Thymus (tissue), 11 donors: ENCODE results near the gene IL4R. TPM values are rescaled to one million over a fixed set of nuclear protein-coding genes. Genes with fewer than 3 reads are reported as not detected.

Experiments
- DNase-seq, 9 donors: peaks; one replicate each; pipeline ENCODE4 v3.0.0-alpha.2; 2013; ENCODE audit warnings: low spot score in 9 of 9, low read depth in 6 of 9, missing footprints in 1 of 9
- H3K27ac ChIP-seq, 2 donors: one replicate each; pipeline ENCODE4 v1.5.1; 2013; ENCODE audit warnings: control low read depth in 1 of 2, low read depth in 1 of 2, low read length in 1 of 2, mild to moderate bottlenecking in 1 of 2, moderate library complexity in 1 of 2
- H3K27me3 ChIP-seq, 2 donors: one replicate each; pipeline ENCODE4 v1.5.1; 2013; ENCODE audit warnings: low read length in 1 of 2; ENCODE audit not compliant: control insufficient read depth in 2 of 2, insufficient read depth in 1 of 2
- H3K36me3 ChIP-seq, 2 donors: one replicate each; pipeline ENCODE4 v1.5.1; 2013; ENCODE audit warnings: low read length in 1 of 2, mild to moderate bottlenecking in 1 of 2, moderate library complexity in 1 of 2; ENCODE audit not compliant: control insufficient read depth in 2 of 2, insufficient read depth in 2 of 2
- H3K4me1 ChIP-seq, 2 donors: one replicate each; pipeline ENCODE4 v1.5.1; 2013; ENCODE audit warnings: low read length in 2 of 2; ENCODE audit not compliant: control insufficient read depth in 2 of 2, insufficient read depth in 2 of 2
- H3K4me3 ChIP-seq, 2 donors: one replicate each; pipeline ENCODE4 v1.5.1; 2013; ENCODE audit warnings: low read length in 2 of 2, control low read depth in 1 of 2, mild to moderate bottlenecking in 1 of 2
- H3K9me3 ChIP-seq, 2 donors: one replicate each; pipeline ENCODE4 v1.5.1; 2013; ENCODE audit warnings: low read length in 1 of 2, mild to moderate bottlenecking in 1 of 2; ENCODE audit not compliant: control insufficient read depth in 2 of 2, insufficient read depth in 1 of 2
- WGBS: extraction: QIAGEN DNeasy Blood & Tissue Kit; methylation state at CpG from one replicate; pipeline ENCODE4 v1.1.7; 2013; 5-methylcytosine and 5-hydroxymethylcytosine counted together
- polyA plus RNA-seq: library from polyadenylated mRNA; stranded (reverse); fragments of 200-250 nt; gene quantifications from one replicate; pipeline ENCODE4 v1.2.3, GENCODE V29; 2013
- total RNA-seq: library from RNA; stranded (reverse); fragments of 120-200 nt; gene quantifications from one replicate; pipeline ENCODE4 v1.2.4, GENCODE V29; 2013
- donor health status: healthy.

IL4R gene
- total and polyA plus RNA-seq, 2 donors = 14.8 to 36.8 TPM

DNA sequence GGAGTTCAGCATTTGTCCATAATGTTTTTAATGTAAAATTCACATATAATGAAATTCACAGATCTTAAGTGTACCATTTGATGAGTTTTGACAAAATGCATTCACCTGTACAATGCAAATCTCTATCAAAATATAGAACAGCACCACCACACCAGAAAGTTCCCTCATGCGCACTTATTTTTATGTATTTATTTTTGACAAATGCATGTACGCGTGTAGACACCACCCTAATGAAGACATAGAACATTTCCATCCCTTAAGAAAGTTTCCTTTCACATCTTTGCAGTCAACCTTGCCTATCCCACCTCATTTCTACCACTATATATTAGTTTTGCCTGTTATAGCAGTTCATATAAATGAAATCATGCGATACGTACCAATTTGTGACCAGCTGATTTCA lies 15.6 kb upstream of the IL4R start:
- Histone ChIP-seq H3K36me3 (no peaks in the 10 kb centered on the region), H3K4me1 (no peaks in the 10 kb centered on the region), H3K27me3 (no peaks in the 10 kb centered on the region), H3K4me3 (no peak overlapping the region), H3K9me3 (no peaks in the 10 kb centered on the region), H3K27ac (no peak overlapping the region)
- DNase-seq = no peak
- 98% methylated on average over 5 of the region's 5 CpGs for WGBS

DNA sequence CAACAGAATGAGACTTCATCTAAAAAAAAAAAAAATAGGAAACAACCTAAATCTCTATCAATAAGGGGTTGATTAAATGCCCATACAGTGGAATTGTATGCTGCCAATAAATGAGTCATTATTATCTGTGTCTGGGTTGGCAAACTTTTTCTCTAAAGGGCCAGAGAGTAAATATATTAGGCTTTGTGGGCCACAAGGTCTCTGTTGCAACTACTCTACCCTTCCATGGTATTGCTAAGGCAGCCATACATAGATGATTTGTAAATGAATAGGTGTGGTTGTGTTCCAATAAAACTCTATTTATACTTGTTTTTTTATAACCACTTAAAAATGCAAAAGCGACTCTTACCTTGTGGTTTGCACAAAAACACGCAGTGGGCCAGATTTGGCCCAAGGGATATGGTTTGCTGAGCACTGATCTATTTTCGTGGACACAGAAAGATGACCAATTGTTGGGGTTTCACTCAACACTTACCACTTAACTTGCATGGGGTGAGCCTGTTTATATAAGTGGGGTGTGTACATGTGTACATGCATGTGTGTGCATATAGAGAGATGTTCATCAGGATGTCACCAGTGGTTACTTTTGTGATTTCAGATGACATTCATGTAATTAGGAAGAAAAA lies 12.4 kb upstream of the IL4R start:
- Histone ChIP-seq H3K4me1 (no peaks in the 10 kb centered on the region), H3K27ac (no peak overlapping the region), H3K9me3 (no peaks in the 10 kb centered on the region), H3K36me3 (no peaks in the 10 kb centered on the region), H3K27me3 (no peaks in the 10 kb centered on the region), H3K4me3 (no peak overlapping the region)
- 92% methylated on average over 3 of the region's 3 CpGs for WGBS
- DNase-seq = no peak

DNA sequence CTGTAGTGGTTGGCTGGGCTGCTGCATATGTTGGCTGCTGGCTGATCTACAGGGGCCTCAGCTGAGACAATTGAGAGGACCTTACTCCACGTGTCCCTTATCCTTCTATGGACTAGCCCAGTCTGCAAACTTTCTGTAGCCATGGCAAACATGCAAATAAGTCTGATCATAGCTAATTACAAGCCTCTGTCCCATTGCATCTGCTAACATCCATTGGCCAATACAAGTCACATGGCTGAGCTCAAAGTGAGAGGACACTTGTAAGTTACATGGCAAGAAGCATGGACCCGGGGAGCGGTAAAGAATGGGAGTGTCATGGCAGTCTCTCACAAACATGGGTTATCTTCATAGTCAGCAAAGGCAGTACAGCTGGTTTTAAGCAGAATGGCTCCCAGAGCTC lies 11.6 kb upstream of the IL4R start:
- DNase-seq = no peak
- H3K27me3 ChIP-seq = no peaks in the 10 kb centered on the region
- no peak overlapping the region for H3K27ac ChIP-seq
- no peaks in the 10 kb centered on the region for H3K9me3 ChIP-seq
- H3K4me3 ChIP-seq = no peak overlapping the region
- H3K4me1 ChIP-seq = no peaks in the 10 kb centered on the region
- WGBS = 92% methylated on average over 3 of the region's 3 CpGs
- no peaks in the 10 kb centered on the region for H3K36me3 ChIP-seq

DNA sequence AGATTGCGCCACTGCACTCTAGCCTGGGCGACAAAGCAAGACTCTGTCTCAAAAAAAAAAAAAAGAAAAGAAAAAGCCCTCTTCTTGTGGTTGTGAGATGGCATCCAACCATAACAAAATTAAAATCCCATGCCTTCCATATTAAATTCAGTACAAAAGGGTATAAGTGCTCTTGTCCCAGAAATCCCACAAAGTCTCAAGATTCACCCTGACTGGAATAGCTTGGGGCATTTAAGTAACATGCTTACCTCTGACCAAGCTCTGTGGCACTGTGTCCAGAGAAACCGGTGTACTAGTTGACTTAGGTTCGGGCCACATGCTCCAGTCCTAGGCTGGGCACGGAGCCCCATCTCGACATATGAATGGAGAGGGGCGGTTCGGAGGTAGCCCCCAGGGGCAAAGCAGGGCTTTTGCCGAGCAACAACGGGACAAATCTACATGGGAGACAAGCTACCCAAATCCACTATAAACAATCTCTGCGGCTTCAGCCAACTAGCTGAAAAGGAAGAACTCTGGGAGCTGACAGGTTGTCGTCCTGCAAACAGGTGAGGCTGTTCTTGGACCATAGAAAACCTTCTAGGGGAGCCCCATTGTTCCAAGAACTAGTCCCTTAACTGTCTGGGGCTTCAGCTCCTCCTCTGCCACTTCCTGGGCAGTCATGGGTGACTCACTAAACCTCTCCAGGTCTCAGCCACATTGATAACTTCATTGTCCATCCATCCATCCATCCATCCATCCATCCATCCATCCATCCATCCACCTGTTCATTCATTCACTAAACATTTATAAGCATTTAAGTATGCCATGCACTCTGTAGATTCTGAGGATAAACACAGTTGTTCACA lies 10.3 kb upstream of the IL4R start:
- Histone ChIP-seq H3K9me3 (no peaks in the 10 kb centered on the region), H3K4me1 (no peaks in the 10 kb centered on the region), H3K4me3 (no peak overlapping the region), H3K27me3 (no peaks in the 10 kb centered on the region), H3K27ac (no peak overlapping the region), H3K36me3 (no peaks in the 10 kb centered on the region)
- DNase-seq = no peak
- WGBS = 96% methylated on average over 12 of the region's 12 CpGs

DNA sequence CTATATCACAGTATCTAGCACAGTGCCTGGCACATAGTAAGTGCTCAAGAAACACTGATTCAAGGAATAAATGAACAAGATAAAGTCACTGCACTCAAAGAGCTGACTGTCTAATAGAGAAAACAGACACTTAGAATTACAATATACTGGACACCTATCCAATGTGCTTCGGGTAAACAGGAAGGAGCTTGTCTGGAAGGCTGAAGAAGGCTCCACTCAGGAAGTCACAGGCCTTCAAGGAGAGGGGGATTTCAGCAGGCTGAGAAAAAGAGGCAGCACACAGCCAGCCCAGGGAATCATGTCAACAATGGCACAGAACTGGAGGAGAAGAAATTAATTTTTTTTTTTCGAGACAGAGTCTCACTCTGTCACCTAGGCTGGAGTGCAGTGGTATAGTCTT lies 9.7 kb upstream of the IL4R start:
- H3K27ac ChIP-seq = no peak overlapping the region
- H3K9me3 ChIP-seq = no peaks in the 10 kb centered on the region
- H3K36me3 ChIP-seq = no peaks in the 10 kb centered on the region
- DNase-seq = no peak
- no peaks in the 10 kb centered on the region for H3K4me1 ChIP-seq
- H3K4me3 ChIP-seq = no peak overlapping the region
- 84% methylated on average over 2 of the region's 2 CpGs for WGBS
- H3K27me3 ChIP-seq = no peaks in the 10 kb centered on the region

DNA sequence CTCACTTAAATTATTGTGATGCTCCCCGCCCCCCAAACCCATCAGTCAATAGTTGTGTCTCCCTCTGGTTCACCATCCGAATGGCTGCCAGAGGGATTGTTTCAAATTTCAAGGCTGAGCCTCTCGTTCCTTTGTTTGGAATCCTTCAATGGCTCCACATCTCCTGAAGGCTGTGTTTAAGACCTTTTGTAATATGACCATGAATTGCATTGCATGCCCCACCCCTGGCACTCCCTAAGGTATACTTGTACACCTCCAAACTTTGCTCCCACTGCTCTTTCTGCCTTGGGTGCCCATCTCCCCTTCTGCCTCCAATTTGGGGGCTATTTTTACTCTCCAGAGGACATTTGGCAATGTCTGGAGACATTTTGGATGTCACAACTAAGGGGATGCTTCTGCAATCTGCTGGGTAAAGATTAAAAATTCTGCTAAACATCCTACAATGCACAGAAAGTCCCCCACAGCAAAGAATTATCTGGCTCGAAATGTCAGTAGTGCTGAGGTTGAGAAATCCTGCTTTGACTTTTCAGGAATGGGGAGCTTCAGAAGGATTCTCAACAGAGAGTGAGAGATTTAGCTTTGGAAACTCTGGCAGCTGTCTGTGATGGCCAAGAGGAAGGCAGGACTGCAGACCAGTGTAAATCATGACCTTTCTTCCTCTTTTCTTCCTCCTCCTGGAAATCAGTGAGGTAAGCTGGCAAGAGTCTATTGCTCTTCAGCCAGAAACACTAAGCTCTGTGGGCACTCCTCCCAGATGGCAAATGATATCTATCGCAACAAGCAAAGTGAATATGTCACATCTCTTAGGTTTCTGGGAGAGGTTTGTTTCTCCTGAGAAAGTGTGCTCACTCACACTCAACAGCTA lies 8.7 kb upstream of the IL4R start:
- Histone ChIP-seq H3K36me3 (no peaks in the 10 kb centered on the region), H3K4me3 (no peak overlapping the region), H3K27me3 (no peaks in the 10 kb centered on the region), H3K4me1 (no peaks in the 10 kb centered on the region), H3K9me3 (no peaks in the 10 kb centered on the region), H3K27ac (no peak overlapping the region)
- WGBS = 77% methylated on average over 5 of the region's 5 CpGs
- no peak for DNase-seq

DNA sequence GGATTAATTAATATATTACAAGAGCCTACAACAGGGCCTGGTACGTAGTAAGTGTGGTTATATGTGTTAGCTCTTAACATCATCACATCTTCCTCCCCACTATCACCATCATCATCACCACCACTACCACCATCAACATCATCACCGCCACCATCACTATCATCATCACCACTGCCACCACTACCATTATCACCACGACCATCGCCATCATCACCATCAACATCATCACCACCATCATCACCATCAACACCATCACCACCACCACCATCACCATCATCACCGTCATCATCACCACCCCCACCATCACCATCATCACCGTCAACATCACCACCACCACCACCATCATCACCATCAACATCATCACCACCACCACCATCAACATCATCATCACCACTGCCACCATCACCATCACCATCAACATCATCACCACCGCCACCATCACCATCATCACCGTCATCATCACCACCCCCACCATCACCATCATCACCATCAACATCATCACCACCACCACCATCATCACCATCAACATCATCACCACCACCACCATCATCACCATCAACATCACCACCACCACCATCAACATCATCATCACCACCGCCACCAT lies 7.8 kb upstream of the IL4R start:
- Histone ChIP-seq H3K27me3 (no peaks in the 10 kb centered on the region), H3K4me3 (no peak overlapping the region), H3K9me3 (no peaks in the 10 kb centered on the region), H3K36me3 (no peaks in the 10 kb centered on the region), H3K4me1 (no peaks in the 10 kb centered on the region), H3K27ac (no peak overlapping the region)
- 98% methylated on average over 9 of the region's 9 CpGs for WGBS
- DNase-seq = no peak

DNA sequence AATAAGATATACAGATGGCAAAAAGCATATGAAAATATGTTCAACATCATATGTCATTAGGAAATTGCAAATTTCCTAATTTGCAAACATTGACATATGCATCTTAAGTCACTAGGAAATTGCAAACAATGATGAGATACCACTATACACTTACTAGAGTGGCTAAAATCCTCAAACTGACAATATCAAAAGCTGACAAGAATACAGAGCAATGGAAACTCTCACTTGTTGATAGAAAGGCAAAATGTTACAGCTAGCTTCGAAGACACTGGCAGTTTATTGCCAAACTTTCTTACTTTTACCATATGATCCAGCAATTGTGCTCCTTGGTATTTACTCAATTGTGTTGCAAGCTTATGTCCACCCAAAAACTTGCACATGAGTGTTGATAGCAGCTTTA lies 5.0 kb upstream of the IL4R start:
- Histone ChIP-seq H3K4me1 (peaks cover 0 to 3% of the 10 kb centered on the region in 2 donors), H3K36me3 (no peaks in the 10 kb centered on the region), H3K4me3 (no peak overlapping the region), H3K27ac (no peak overlapping the region), H3K9me3 (no peaks in the 10 kb centered on the region), H3K27me3 (peaks cover 7 to 26% of the 10 kb centered on the region in 2 donors)
- WGBS = 95% methylated on average over 1 of the region's 1 CpG
- no peak for DNase-seq
